Hepatocyte (in vitro differentiated cells): ENCODE results near the gene COL5A1.

Source experiments
- EZH2 ChIP-seq: fragments of 200-600 bp; sonication (generic); IDR thresholded peaks from 2 replicates; pipeline ENCODE4 v1.6.1; 2016; ENCODE audit warnings: antibody characterized with exemption, mild to moderate bottlenecking, borderline replicate concordance
- EZH2phosphoT487 ChIP-seq: fragments of 200-600 bp; sonication (generic); IDR thresholded peaks from one replicate; pipeline ENCODE4 v1.6.1; 2018; ENCODE audit warnings: antibody characterized with exemption, mild to moderate bottlenecking, low read depth, moderate library complexity; ENCODE audit not compliant: unreplicated experiment, severe bottlenecking
- TF ChIP-seq, protein P1 (sequence below): fragments of 200-600 bp; sonication (generic); IDR thresholded peaks from 2 replicates; pipeline ENCODE4 v1.5.1; 2016; ENCODE audit warnings: antibody characterized with exemption, mild to moderate bottlenecking; ENCODE audit not compliant: poor library complexity

DNA sequence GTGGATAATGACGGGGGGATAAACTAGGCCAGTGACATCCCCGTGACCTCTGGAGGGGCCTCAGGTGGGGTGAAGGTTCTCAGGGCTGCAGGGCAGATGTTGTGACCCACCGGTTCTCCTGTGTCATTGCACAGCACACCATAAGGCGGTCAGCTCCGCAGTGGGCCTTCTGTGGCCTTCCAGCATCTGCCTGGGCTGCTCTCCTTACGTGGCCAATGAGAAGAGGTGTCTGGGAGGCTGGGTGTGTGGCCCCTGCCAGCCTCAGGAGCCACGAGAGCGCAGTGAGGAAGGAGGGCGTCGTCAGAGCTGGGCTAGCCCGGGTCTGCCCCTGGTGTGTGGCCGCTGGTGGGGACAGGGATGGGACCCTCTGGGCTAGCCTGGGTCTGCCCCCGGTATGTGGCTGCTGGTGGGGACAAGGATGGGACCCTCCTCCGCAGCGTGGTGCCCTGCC is 48.7 kb downstream of the COL5A1 start:
- TF ChIP-seq EZH2 (no peak), EZH2phosphoT487 (no peak)
- TF ChIP-seq, protein P1, sequence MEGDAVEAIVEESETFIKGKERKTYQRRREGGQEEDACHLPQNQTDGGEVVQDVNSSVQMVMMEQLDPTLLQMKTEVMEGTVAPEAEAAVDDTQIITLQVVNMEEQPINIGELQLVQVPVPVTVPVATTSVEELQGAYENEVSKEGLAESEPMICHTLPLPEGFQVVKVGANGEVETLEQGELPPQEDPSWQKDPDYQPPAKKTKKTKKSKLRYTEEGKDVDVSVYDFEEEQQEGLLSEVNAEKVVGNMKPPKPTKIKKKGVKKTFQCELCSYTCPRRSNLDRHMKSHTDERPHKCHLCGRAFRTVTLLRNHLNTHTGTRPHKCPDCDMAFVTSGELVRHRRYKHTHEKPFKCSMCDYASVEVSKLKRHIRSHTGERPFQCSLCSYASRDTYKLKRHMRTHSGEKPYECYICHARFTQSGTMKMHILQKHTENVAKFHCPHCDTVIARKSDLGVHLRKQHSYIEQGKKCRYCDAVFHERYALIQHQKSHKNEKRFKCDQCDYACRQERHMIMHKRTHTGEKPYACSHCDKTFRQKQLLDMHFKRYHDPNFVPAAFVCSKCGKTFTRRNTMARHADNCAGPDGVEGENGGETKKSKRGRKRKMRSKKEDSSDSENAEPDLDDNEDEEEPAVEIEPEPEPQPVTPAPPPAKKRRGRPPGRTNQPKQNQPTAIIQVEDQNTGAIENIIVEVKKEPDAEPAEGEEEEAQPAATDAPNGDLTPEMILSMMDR = no peak
